Lung (tissue), 12 donors: ENCODE measurements around the gene UBASH3B. TPM values are rescaled to one million over a fixed set of nuclear protein-coding genes. Genes with fewer than 3 reads are reported as not detected.

Experiments
- ATAC-seq: fragments of 200-7000 bp; cut with Tn5 transposase; one replicate; pipeline ENCODE4 v1.9.1; 2020; ENCODE audit warnings: moderate number of reproducible peaks; ENCODE audit not compliant: insufficient read depth, low FRiP score
- DNase-seq, 3 donors: peaks; one replicate each; pipeline ENCODE4 v3.0.0-alpha.2; 2013 to 2017
- H3K27ac ChIP-seq, 2 donors: one replicate each; pipeline ENCODE4 v1.5.1; 2013; ENCODE audit warnings: mild to moderate bottlenecking in 2 of 2, moderate library complexity in 2 of 2, control low read depth in 1 of 2, inconsistent platforms in 1 of 2, low read depth in 1 of 2, low read length in 1 of 2
- H3K27me3 ChIP-seq, 3 donors: one replicate each; pipeline ENCODE4 v1.5.1; 2013; ENCODE audit warnings: low read length in 2 of 3; ENCODE audit not compliant: control insufficient read depth in 3 of 3, insufficient read depth in 3 of 3
- H3K36me3 ChIP-seq, 4 donors: one replicate each; pipeline ENCODE4 v1.5.1; 2013; ENCODE audit warnings: low read length in 4 of 4, mild to moderate bottlenecking in 1 of 4, moderate library complexity in 1 of 4; ENCODE audit not compliant: control insufficient read depth in 4 of 4, insufficient read depth in 4 of 4
- H3K4me1 ChIP-seq, 5 donors: one replicate each; pipeline ENCODE4 v1.5.1; 2013; ENCODE audit warnings: low read length in 5 of 5, mild to moderate bottlenecking in 2 of 5, moderate library complexity in 1 of 5; ENCODE audit not compliant: control insufficient read depth in 5 of 5, insufficient read depth in 5 of 5
- H3K4me3 ChIP-seq: one replicate; pipeline ENCODE4 v1.5.1; 2013; ENCODE audit warnings: mild to moderate bottlenecking, control low read depth, moderate library complexity
- H3K9ac ChIP-seq, 2 donors: one replicate each; pipeline ENCODE4 v1.5.1; 2013; ENCODE audit warnings: low read length in 2 of 2, control low read depth in 1 of 2; ENCODE audit not compliant: insufficient read depth in 1 of 2
- H3K9me3 ChIP-seq, 4 donors: one replicate each; pipeline ENCODE4 v1.5.1; 2013; ENCODE audit warnings: low read length in 3 of 4, mild to moderate bottlenecking in 1 of 4, moderate library complexity in 1 of 4; ENCODE audit not compliant: control insufficient read depth in 4 of 4, insufficient read depth in 3 of 4
- WGBS, 2 donors: extraction: QIAGEN DNeasy Blood & Tissue Kit; methylation state at CpG; one replicate each; pipeline ENCODE4 v1.1.7; 2013; 5-methylcytosine and 5-hydroxymethylcytosine counted together
- polyA plus RNA-seq, 2 donors: library from polyadenylated mRNA; stranded (reverse); fragments of 200-250 nt; gene quantifications; one replicate each; pipeline ENCODE4 v1.2.1, GENCODE V29; 2013
- total RNA-seq, 2 donors: library from RNA; depleted of rRNA in 1 of 2; stranded (reverse); fragments of >200 nt in 1 of 2; gene quantifications; one replicate each; pipeline ENCODE4 v1.2.1, GENCODE V29; 2014 to 2021
- TF ChIP-seq, protein P1 (sequence below): IDR thresholded peaks from 2 replicates; pipeline ENCODE4 v1.5.1; 2012; ENCODE audit warnings: mild to moderate bottlenecking; ENCODE audit errors: control extremely low read depth, extremely low read depth
- donor health status: control.
- donor health status: control.
- donor health status: Bipolar disorder and iron deficiency.
- donor health status: healthy.
- donor health status: DM: yes; HTN: yes; CAD: no.

The UBASH3B gene
- total and polyA plus RNA-seq, 4 donors, result 5.8 to 51.2 (median 12.4) TPM

DNA sequence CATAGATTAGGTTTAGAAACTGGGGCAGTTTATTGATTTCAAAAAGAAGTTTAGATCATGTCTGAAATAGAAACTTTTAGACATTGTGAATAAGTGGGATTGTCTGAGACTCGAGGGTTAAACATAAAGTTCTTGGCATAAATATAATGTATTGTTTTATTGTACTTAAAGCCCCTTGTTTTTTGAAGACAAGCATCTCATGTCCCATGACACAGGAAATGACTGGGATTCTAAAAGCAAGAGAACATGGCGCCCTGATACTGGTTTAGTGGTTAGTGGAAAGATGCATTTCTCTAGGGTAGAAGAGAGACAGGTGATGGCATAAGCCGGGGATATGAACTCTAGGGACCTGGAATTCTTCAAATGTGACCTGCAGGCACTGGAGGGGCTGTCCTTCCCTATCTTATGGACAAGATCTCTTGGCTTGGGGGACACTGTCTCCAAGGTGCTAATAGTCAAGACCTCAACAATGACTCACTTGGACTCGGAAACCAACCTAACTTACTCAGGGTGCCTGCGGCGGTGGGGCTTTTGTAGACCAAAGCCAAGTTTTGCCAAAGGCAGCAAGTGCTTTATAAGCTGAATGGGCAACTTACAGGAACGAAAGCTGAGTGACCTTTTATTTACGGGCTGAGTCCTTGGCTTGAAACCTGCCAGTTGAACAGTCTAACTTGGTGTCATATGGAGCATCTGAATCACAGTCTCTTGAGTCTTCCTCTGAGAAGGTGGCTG lies 48.2 kb downstream of the UBASH3B start:
- DNase-seq (no peak), ATAC-seq (no peak)
- H3K9ac ChIP-seq, result no peak overlapping the region
- WGBS, 2 donors, result 87 to 90% methylated on average over 8 of the region's 8 CpGs
- TF ChIP-seq, protein P1, sequence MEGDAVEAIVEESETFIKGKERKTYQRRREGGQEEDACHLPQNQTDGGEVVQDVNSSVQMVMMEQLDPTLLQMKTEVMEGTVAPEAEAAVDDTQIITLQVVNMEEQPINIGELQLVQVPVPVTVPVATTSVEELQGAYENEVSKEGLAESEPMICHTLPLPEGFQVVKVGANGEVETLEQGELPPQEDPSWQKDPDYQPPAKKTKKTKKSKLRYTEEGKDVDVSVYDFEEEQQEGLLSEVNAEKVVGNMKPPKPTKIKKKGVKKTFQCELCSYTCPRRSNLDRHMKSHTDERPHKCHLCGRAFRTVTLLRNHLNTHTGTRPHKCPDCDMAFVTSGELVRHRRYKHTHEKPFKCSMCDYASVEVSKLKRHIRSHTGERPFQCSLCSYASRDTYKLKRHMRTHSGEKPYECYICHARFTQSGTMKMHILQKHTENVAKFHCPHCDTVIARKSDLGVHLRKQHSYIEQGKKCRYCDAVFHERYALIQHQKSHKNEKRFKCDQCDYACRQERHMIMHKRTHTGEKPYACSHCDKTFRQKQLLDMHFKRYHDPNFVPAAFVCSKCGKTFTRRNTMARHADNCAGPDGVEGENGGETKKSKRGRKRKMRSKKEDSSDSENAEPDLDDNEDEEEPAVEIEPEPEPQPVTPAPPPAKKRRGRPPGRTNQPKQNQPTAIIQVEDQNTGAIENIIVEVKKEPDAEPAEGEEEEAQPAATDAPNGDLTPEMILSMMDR, result no peak
- H3K9me3 ChIP-seq, result no peaks in the 10 kb centered on the region
- no peak overlapping the region for H3K4me3 ChIP-seq
- H3K27ac ChIP-seq, result no peak overlapping the region
- H3K27me3 ChIP-seq, result no peaks in the 10 kb centered on the region
- no peaks in the 10 kb centered on the region for H3K4me1 ChIP-seq
- no peaks in the 10 kb centered on the region for H3K36me3 ChIP-seq

DNA sequence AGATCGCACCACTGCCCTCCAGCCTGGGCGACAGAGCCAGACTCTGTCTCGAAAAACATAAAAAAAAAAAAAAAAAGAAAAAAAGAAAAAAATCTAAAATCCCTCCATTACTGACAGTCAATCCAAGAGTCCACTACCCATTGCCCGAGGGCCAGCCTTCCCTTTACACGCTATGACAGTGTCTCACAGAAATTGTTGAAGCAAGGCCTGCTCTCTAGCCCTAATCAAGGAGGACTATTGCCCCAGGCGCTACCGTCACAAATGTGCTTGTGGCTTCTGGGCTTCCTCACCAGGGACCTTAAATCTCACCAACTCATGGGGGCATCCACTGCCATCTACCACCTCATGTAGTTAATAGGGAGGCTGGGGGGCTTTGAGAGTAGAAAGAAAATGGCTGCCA lies 49.9 kb downstream of the UBASH3B start:
- Histone ChIP-seq H3K4me1 (no peaks in the 10 kb centered on the region), H3K36me3 (no peaks in the 10 kb centered on the region), H3K9ac (no peak overlapping the region), H3K27me3 (no peaks in the 10 kb centered on the region), H3K27ac (no peak overlapping the region), H3K9me3 (no peaks in the 10 kb centered on the region), H3K4me3 (no peak overlapping the region)
- ATAC-seq (no peak), DNase-seq (no peak)
- WGBS, 2 donors, result 93 to 96% methylated on average over 7 of the region's 7 CpGs
- TF ChIP-seq, protein P1, result no peak

DNA sequence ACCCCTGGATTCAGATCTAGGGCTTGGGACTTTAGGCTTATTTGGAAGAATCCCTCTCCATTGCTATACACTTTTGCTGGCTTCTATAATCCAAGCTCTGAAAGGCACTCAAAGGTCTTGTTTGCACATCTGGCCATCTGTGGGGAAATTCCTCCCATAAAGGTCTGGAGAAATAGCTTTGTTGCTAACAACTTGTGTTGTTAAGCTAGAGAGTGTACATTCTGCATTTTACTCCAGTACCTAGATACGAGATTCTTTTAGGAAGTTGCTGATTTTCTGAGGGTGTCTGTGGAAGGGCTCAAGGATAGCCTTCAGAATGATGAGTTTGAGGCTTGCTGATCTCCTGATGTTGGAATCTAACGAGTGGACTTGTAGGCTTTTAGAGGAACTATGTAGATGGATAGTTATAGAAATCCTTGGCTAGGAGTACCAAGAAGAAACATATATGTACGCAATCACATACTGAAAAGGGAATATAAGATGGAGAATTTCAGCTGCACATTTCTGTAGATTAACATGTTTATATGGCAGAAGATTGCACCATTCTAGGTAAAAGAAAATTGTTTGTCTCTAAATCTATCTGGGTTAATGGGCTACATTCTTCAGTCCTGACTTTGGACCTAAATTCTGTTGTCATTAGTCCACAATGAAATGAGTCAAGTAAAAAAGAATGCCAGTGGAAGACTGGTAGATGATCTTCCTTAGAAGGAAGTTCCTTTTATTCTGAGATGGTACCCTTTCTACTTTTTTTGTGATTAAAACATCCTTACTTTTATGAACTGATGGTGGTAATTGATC lies 51.0 kb downstream of the UBASH3B start:
- ATAC-seq, result no peak
- Histone ChIP-seq H3K9ac (no peak overlapping the region), H3K36me3 (no peaks in the 10 kb centered on the region), H3K4me1 (no peaks in the 10 kb centered on the region), H3K27me3 (no peaks in the 10 kb centered on the region), H3K27ac (no peak overlapping the region), H3K9me3 (no peaks in the 10 kb centered on the region), H3K4me3 (no peak overlapping the region)
- peak in 1 of 3 donors; percentile 34 for DNase-seq
- TF ChIP-seq, protein P1, result no peak
- 74 to 82% methylated on average over 3 of the region's 3 CpGs for WGBS, 2 donors
